Urinary bladder (tissue), 4 donors: ENCODE data around the gene RPAIN. TPM values are rescaled to one million over a fixed set of nuclear protein-coding genes. Genes with fewer than 3 reads are reported as not detected.
"Not testable (repeated sequence)": the region's sequence is repeated elsewhere in the genome, so short reads cannot be mapped to it uniquely, and the experiment has no call there.

Source experiments
- DNase-seq: peaks from one replicate; pipeline ENCODE4 v3.0.0-alpha.2; 2015; ENCODE audit errors: extremely low spot score
- H3K27ac ChIP-seq: one replicate; pipeline ENCODE4 v1.5.1; 2013; ENCODE audit warnings: low read depth, mild to moderate bottlenecking, moderate library complexity
- H3K36me3 ChIP-seq: one replicate; pipeline ENCODE4 v1.6.1; 2013; ENCODE audit warnings: mild to moderate bottlenecking, moderate library complexity; ENCODE audit not compliant: insufficient read depth
- H3K4me1 ChIP-seq: one replicate; pipeline ENCODE4 v1.6.1; 2013; ENCODE audit warnings: mild to moderate bottlenecking, moderate library complexity; ENCODE audit not compliant: insufficient read depth
- H3K4me3 ChIP-seq: one replicate; pipeline ENCODE4 v1.5.1; 2013; ENCODE audit warnings: low read depth, low read length
- WGBS: extraction: QIAGEN DNeasy Blood & Tissue Kit; methylation state at CpG from one replicate; pipeline ENCODE4 v1.1.7; 2013; 5-methylcytosine and 5-hydroxymethylcytosine counted together
- polyA plus RNA-seq: library from polyadenylated mRNA; stranded (reverse); fragments of 200-250 nt; gene quantifications from one replicate; pipeline ENCODE4 v1.2.3, GENCODE V29; 2013
- total RNA-seq: library from RNA; depleted of rRNA; stranded (reverse); fragments of >200 nt; gene quantifications from one replicate; pipeline ENCODE4 v1.2.3, GENCODE V29; 2014
- donor health status: healthy with polysubstance abuse.
- donor health status: healthy.

The RPAIN gene
- total and polyA plus RNA-seq, 2 donors: 29.7 to 31.5 TPM

- Histone ChIP-seq H3K36me3 (peaks cover 6% of the 10 kb centered on the region), H3K4me1 (no peaks in the 10 kb centered on the region), H3K4me3 (no peak overlapping the region), H3K27ac (no peak overlapping the region)
- WGBS: 68% methylated on average over 4 of the region's 4 CpGs
- no peak for DNase-seq
Measured at GRCh38 chr17:5413682-5414081, 6.3 kb upstream of the RPAIN start.

- Histone ChIP-seq H3K4me1 (no peaks in the 10 kb centered on the region), H3K27ac (no peak overlapping the region), H3K36me3 (peaks cover 6% of the 10 kb centered on the region), H3K4me3 (no peak overlapping the region)
- no peak for DNase-seq
- 88% methylated on average over 2 of the region's 2 CpGs for WGBS
Measured at GRCh38 chr17:5416901-5417300, 3.1 kb upstream of the RPAIN start.

GRCh38 chr17:5418858-5419355, 1.1 kb upstream of the RPAIN start:
- peak; percentile 60 for DNase-seq
- H3K4me3 ChIP-seq: peak overlapping the region; percentile 77
- peak overlapping the region; percentile 77 for H3K27ac ChIP-seq
- peaks cover 5% of the 10 kb centered on the region for H3K36me3 ChIP-seq
- H3K4me1 ChIP-seq: no peaks in the 10 kb centered on the region
- under 1% methylated on average over 26 of the region's 26 CpGs for WGBS

- H3K4me1 ChIP-seq: no peaks in the 10 kb centered on the region
- DNase-seq: peak; percentile 97
- peaks cover 5% of the 10 kb centered on the region for H3K36me3 ChIP-seq
- peak within 1 kb of the TSS; percentile 77 for H3K27ac ChIP-seq
- WGBS: under 1% methylated on average over 49 of the region's 49 CpGs
- H3K4me3 ChIP-seq: peak within 1 kb of the TSS; percentile 77
Measured at GRCh38 chr17:5419356-5419958, 525 bp upstream of the RPAIN start, which contains the start of gene NUP88. Gene NUP88 (minus strand): TSS chr17:5419662. CDS start chr17:5419650, 12 bp downstream.

DNA sequence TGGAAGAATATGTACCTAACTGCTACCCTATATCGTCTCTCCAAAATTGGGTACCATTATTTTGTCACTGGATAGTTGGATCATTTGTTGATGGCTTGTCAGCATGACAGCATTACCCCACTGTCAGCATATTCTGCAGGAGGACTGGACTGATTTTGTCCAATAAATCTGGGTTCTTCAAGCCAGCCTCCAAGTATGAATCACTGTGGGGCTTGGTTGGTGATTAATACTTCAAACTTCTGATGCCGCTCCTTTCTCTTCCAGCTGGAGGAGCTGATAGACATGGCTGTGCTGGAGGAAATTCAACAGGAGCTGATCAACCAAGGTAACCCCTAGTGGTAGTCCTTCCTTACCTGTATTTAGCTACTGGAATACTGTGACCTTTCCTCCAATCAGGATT, 2.5 kb downstream of the RPAIN start:
- Histone ChIP-seq H3K4me3 (no peak overlapping the region), H3K4me1 (no peaks in the 10 kb centered on the region), H3K27ac (no peak overlapping the region), H3K36me3 (peaks cover 9% of the 10 kb centered on the region)
- no peak for DNase-seq
- WGBS: 91% methylated on average over 2 of the region's 2 CpGs

DNA sequence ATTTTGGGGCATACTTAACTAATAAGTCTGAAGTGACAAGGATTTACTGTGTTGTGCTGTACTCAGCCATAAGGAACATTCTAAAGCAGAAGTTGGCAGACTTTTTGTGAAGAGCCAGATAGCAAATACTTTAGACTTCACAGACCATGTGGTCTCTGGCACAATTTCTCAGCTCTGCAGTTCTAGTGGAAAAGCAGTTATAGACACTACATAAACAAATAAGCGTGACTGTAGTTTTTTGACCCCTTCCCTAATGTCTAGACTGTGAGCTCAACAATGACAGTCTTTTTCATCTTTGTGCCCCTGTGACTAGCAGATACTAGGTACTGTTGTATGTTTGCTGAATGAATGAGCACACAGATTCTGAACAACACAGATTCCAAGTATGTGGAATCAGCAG, 4.9 kb downstream of the RPAIN start:
- Histone ChIP-seq H3K4me3 (no peak overlapping the region), H3K4me1 (no peaks in the 10 kb centered on the region), H3K36me3 (peaks cover 12% of the 10 kb centered on the region), H3K27ac (no peak overlapping the region)
- WGBS: 61% methylated on average over 1 of the region's 1 CpG
- DNase-seq: no peak

DNA sequence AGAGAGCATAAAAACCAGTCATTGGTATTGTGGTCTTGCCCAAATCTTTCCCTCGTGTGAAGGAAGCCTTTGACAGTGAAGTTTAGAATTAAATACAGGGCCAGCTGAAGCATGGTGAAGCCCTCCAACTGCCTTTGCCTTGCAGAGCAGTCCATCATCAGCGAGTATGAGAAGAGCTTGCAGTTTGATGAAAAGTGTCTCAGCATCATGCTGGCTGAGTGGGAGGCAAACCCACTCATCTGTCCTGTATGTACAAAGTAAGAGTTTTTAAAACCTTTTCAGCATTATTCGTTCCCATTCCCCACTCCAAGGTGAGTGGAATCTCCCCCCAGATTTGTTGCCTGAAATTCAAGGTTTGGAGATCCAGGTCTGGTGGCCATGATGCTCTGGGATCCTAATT, 5.8 kb downstream of the RPAIN start:
- Histone ChIP-seq H3K27ac (no peak overlapping the region), H3K4me3 (no peak overlapping the region), H3K36me3 (peaks cover 12% of the 10 kb centered on the region), H3K4me1 (no peaks in the 10 kb centered on the region)
- 93% methylated on average over 3 of the region's 3 CpGs for WGBS
- DNase-seq: no peak

DNA sequence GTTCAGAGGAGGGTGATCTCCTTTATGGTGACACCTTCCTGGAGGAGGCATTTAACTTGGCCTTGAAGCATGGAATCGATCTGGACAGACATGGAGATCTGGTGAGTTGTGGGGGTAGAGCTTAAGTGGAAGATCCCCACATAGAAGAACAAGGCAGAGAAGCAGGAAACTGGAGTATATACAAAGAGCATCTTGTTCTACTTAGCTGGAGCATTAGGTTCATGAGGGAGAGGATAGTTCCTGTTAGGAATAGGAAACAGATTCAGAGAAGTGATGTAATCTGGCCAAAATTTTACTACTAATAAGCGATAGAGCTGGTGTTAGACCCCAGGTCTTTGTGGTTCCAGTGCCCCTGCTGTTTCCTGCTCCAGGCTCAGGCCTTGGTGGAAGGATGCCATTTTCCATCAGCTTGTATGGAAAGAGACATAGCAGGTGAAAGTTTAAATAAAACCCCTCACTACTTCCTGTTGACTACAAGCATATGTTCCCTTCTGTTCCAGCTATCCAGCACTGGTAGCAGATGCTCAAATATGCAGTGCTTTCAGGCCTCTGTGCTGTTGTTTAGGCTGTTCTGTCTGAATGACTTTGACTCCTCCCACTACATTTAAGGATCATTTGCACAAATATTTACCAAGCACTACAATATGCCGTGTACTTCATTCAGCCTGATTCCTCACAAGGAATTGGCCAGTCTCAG, 9.4 kb downstream of the RPAIN start:
- H3K4me3 ChIP-seq: no peak overlapping the region
- no peak for DNase-seq
- no peak overlapping the region for H3K27ac ChIP-seq
- no peaks in the 10 kb centered on the region for H3K4me1 ChIP-seq
- H3K36me3 ChIP-seq: peaks cover 9% of the 10 kb centered on the region
- 82% methylated on average over 3 of the region's 3 CpGs for WGBS

GRCh38 chr17:5430413-5430999, 10.5 kb downstream of the RPAIN start:
- H3K4me3 ChIP-seq: no peak overlapping the region
- H3K36me3 ChIP-seq: peaks cover 9% of the 10 kb centered on the region
- no peak overlapping the region for H3K27ac ChIP-seq
- no peak for DNase-seq
- 95% methylated on average over 3 of the region's 3 CpGs for WGBS
- no peaks in the 10 kb centered on the region for H3K4me1 ChIP-seq

DNA sequence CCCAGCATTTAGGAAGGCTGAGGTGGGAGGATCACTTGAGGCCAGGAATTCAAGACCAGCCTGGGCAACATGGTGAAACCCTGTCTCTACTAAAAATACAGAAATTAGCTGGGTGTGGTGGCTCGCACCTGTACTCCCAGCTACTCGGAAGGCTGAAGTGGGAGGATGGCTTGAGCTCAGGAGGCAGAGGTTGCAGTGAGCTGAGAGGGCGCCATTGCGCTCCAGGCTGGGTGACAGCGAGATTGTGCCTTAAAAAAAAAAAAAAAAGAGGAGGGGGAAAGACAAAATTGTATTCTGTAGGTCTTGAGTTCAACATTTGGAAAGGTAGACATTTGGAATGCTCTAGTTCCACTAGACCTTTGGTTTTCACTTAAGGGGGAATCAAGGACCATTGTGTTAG, 11.3 kb downstream of the RPAIN start:
- H3K4me1 ChIP-seq, H3K36me3 ChIP-seq, H3K4me3 ChIP-seq, DNase-seq, H3K27ac ChIP-seq: not testable (repeated sequence)
- WGBS: 88% methylated on average over 5 of the region's 5 CpGs

GRCh38 chr17:5431949-5432556, 12.1 kb downstream of the RPAIN start:
- Histone ChIP-seq H3K4me3 (no peak overlapping the region), H3K4me1 (no peaks in the 10 kb centered on the region), H3K36me3 (peaks cover 2% of the 10 kb centered on the region), H3K27ac (no peak overlapping the region)
- DNase-seq: no peak
- 77% methylated on average over 3 of the region's 3 CpGs for WGBS

- H3K27ac ChIP-seq: no peak overlapping the region
- no peak overlapping the region for H3K4me3 ChIP-seq
- no peaks in the 10 kb centered on the region for H3K4me1 ChIP-seq
- H3K36me3 ChIP-seq: no peaks in the 10 kb centered on the region
- WGBS: 83% methylated on average over 2 of the region's 2 CpGs
- DNase-seq: no peak
Measured at GRCh38 chr17:5434984-5435383, 15.0 kb downstream of the RPAIN start.

GRCh38 chr17:5435781-5436315, 15.9 kb downstream of the RPAIN start:
- 88% methylated on average over 9 of the region's 12 CpGs for WGBS
- DNase-seq, H3K4me1 ChIP-seq, H3K27ac ChIP-seq, H3K4me3 ChIP-seq, H3K36me3 ChIP-seq: not testable (repeated sequence)
